H1 (cell line): Measurements from ENCODE around the gene MBD3L2B. TPM values are rescaled to one million over a fixed set of nuclear protein-coding genes. Genes with fewer than 3 reads are reported as not detected.

Experiments
- CTCF ChIA-PET: fragments of 300-600 bp; sonication (Branson Sonifier 250); formaldehyde crosslinking; loops from one replicate; lab custom pipeline; 2021; ENCODE audit not compliant: partially characterized antibody; lab: Charles Lee
- POLR2A ChIA-PET: fragments of 300-600 bp; sonication (Branson Sonifier 250); formaldehyde crosslinking; loops from one replicate; lab custom pipeline; 2021; ENCODE audit warnings: inconsistent platforms; ENCODE audit not compliant: partially characterized antibody; lab: Charles Lee
- DNase-seq, 2 experiments: peaks; one replicate each; pipeline versions ENCODE4 v3.0.0 to v3.0.0-alpha.2; 2010 to 2022; ENCODE audit warnings: low spot score in 2 of 2, low read depth in 1 of 2, mixed read lengths in 1 of 2
- FAIRE-seq: peaks from 2 replicates; lab custom pipeline; 2011; peaks lifted over from hg19 to GRCh38; lab: Jason Lieb, UNC
- H2AFZ ChIP-seq: 2 replicates; pipeline ENCODE4 v1.8.1; 2012; ENCODE audit warnings: low read length, inconsistent platforms
- H2AK5ac ChIP-seq: 2 replicates; pipeline ENCODE4 v1.6.1; 2013; ENCODE audit warnings: low read depth, low read length
- H2BK120ac ChIP-seq: replicated peaks from 2 replicates; pipeline ENCODE3; 2013; ENCODE audit warnings: low read depth, low read length, inconsistent platforms
- H2BK12ac ChIP-seq: 2 replicates; pipeline ENCODE4 v1.6.1; 2013; ENCODE audit warnings: low read depth, low read length
- H2BK15ac ChIP-seq: 2 replicates; pipeline ENCODE4 v1.6.1; 2013; ENCODE audit warnings: low read length
- H2BK20ac ChIP-seq: 2 replicates; pipeline ENCODE4 v1.6.1; 2013; ENCODE audit warnings: low read length
- H2BK5ac ChIP-seq: 2 replicates; pipeline ENCODE4 v1.6.1; 2013; ENCODE audit warnings: low read depth, low read length
- H3K14ac ChIP-seq: 2 replicates; pipeline ENCODE4 v1.6.1; 2013; ENCODE audit warnings: inconsistent platforms; ENCODE audit not compliant: insufficient read length
- H3K18ac ChIP-seq: 2 replicates; pipeline ENCODE4 v1.6.1; 2013; ENCODE audit warnings: low read length; ENCODE audit errors: extremely low read depth
- H3K23ac ChIP-seq: 2 replicates; pipeline ENCODE4 v1.6.1; 2013; ENCODE audit warnings: inconsistent platforms; ENCODE audit not compliant: insufficient read length
- H3K23me2 ChIP-seq: 2 replicates; pipeline ENCODE4 v1.6.1; 2013; ENCODE audit warnings: low read depth, low read length
- H3K27ac ChIP-seq: 2 replicates; pipeline ENCODE4 v1.6.1; 2011; ENCODE audit warnings: low read depth, low read length, inconsistent platforms
- H3K27me3 ChIP-seq, 4 experiments: replicated peaks in 1 of 4; 1 replicate in 1 of 4; 2 replicates in 3 of 4; pipeline versions ENCODE4 v1.6.1 to v1.8.1; 2011 to 2013; ENCODE audit warnings: low read length in 3 of 4, mild to moderate bottlenecking in 3 of 4, inconsistent platforms in 2 of 4, mixed read lengths in 2 of 4, moderate library complexity in 1 of 4; ENCODE audit not compliant: control insufficient read depth in 3 of 4, insufficient read depth in 3 of 4; ENCODE audit errors: extremely low read depth in 1 of 4
- H3K36me3 ChIP-seq, 4 experiments: 2 replicates each; pipeline versions ENCODE4 v1.6.1 to v1.8.1; 2011 to 2013; ENCODE audit warnings: mild to moderate bottlenecking in 4 of 4, low read length in 3 of 4, moderate library complexity in 2 of 4, control low read depth in 1 of 4, inconsistent platforms in 1 of 4; ENCODE audit not compliant: insufficient read depth in 4 of 4, control insufficient read depth in 2 of 4
- H3K4ac ChIP-seq: replicated peaks from 2 replicates; pipeline ENCODE3; 2013; ENCODE audit warnings: low read length, low read depth, mixed read lengths, inconsistent platforms; ENCODE audit not compliant: insufficient read length
- H3K4me1 ChIP-seq, 4 experiments: replicated peaks in 1 of 4; 1 replicate in 1 of 4; 2 replicates in 3 of 4; pipeline versions ENCODE4 v1.6.1 to v1.8.1; 2011 to 2013; ENCODE audit warnings: low read length in 3 of 4, inconsistent platforms in 2 of 4, mixed read lengths in 1 of 4; ENCODE audit not compliant: insufficient read depth in 4 of 4, control insufficient read depth in 3 of 4
- H3K4me2 ChIP-seq, 2 experiments: 2 replicates each; pipeline versions ENCODE4 v1.6.1 to v1.8.1; 2011 to 2013; ENCODE audit warnings: low read depth in 2 of 2, low read length in 2 of 2, control low read depth in 1 of 2, inconsistent platforms in 1 of 2, mild to moderate bottlenecking in 1 of 2; ENCODE audit not compliant: insufficient read depth in 1 of 2
- H3K4me3 ChIP-seq, 4 experiments: fragments of 200-600, 300-600 bp in 1 of 4; sonication (generic), shearing (Covaris generic), sonication (Bioruptor Twin) in 1 of 4; 2 replicates each; pipeline versions ENCODE4 v1.5.1 to v1.8.1; 2011 to 2016; ENCODE audit warnings: low read length in 4 of 4, low read depth in 3 of 4, control low read depth in 2 of 4, inconsistent platforms in 2 of 4, mild to moderate bottlenecking in 2 of 4, mixed read lengths in 1 of 4, moderate library complexity in 1 of 4; ENCODE audit not compliant: insufficient read depth in 2 of 4; ENCODE audit errors: extremely low read depth in 1 of 4
- H3K56ac ChIP-seq: replicated peaks from 2 replicates; pipeline ENCODE3; 2013; ENCODE audit warnings: low read depth, mild to moderate bottlenecking, mixed read lengths, low read length, inconsistent platforms; ENCODE audit not compliant: insufficient read length
- H3K79me1 ChIP-seq: 2 replicates; pipeline ENCODE4 v1.6.1; 2013; ENCODE audit warnings: low read depth, low read length, control low read depth
- H3K79me2 ChIP-seq, 2 experiments: 2 replicates each; pipeline versions ENCODE4 v1.6.1 to v1.8.1; 2012 to 2013; ENCODE audit warnings: low read length in 2 of 2, mild to moderate bottlenecking in 2 of 2, inconsistent platforms in 1 of 2; ENCODE audit not compliant: insufficient read depth in 2 of 2, control insufficient read depth in 1 of 2
- H3K9ac ChIP-seq, 4 experiments: replicated peaks in 1 of 4; 1 replicate in 1 of 4; 2 replicates in 3 of 4; pipeline versions ENCODE4 v1.6.1 to v1.8.1; 2011 to 2013; ENCODE audit warnings: low read depth in 3 of 4, low read length in 3 of 4, control low read depth in 2 of 4, mild to moderate bottlenecking in 2 of 4, moderate library complexity in 2 of 4, inconsistent platforms in 1 of 4; ENCODE audit errors: extremely low read depth in 1 of 4
- H3K9me3 ChIP-seq, 2 experiments: 2 replicates each; pipeline versions ENCODE4 v1.6.1 to v1.8.1; 2012 to 2013; ENCODE audit warnings: mild to moderate bottlenecking in 2 of 2, moderate library complexity in 2 of 2, control low read depth in 1 of 2, inconsistent platforms in 1 of 2, low read depth in 1 of 2, low read length in 1 of 2, mixed read lengths in 1 of 2; ENCODE audit not compliant: insufficient read depth in 2 of 2
- H4K20me1 ChIP-seq, 2 experiments: replicated peaks in 1 of 2; 2 replicates each; pipeline versions ENCODE3 to v1.8.1; 2011 to 2013; ENCODE audit warnings: inconsistent platforms in 2 of 2, low read length in 2 of 2, mild to moderate bottlenecking in 1 of 2; ENCODE audit not compliant: insufficient read depth in 2 of 2, control insufficient read depth in 1 of 2
- H4K5ac ChIP-seq: 2 replicates; pipeline ENCODE4 v1.6.1; 2013; ENCODE audit warnings: low read length, low read depth, mixed read lengths, inconsistent platforms; ENCODE audit not compliant: insufficient read length
- H4K8ac ChIP-seq: 2 replicates; pipeline ENCODE4 v1.8.0; 2013; ENCODE audit warnings: mild to moderate bottlenecking, moderate library complexity, low read length, inconsistent platforms; ENCODE audit not compliant: insufficient read depth; ENCODE audit errors: extremely low read depth
- H4K91ac ChIP-seq: replicated peaks from 2 replicates; pipeline ENCODE3; 2013; ENCODE audit warnings: low read length, mixed read lengths, inconsistent platforms; ENCODE audit not compliant: insufficient read length
- GTF2F1 ChIP-seq: IDR thresholded peaks from 2 replicates; pipeline ENCODE4 v1.6.1; 2012; ENCODE audit warnings: low read depth, low read length, improper control_type of control experiment, borderline replicate concordance
- HDAC2 ChIP-seq, 2 experiments: fragments of 300-600 bp in 1 of 2; sonication (generic) in 1 of 2; IDR thresholded peaks; 2 replicates each; pipeline ENCODE4 v1.6.1; 2011 to 2012; ENCODE audit warnings: low read depth in 2 of 2, low read length in 2 of 2, mild to moderate bottlenecking in 2 of 2, moderate library complexity in 2 of 2, borderline replicate concordance in 1 of 2, inconsistent platforms in 1 of 2
- KDM4A ChIP-seq: IDR thresholded peaks from one replicate; pipeline ENCODE4 v1.7.1; 2012; ENCODE audit warnings: low read depth, mild to moderate bottlenecking, moderate library complexity, low read length, inconsistent platforms; ENCODE audit not compliant: severe bottlenecking
- POU5F1 ChIP-seq: IDR thresholded peaks from 2 replicates; pipeline ENCODE4 v1.6.1; 2011; ENCODE audit warnings: low read depth, mild to moderate bottlenecking, low read length, moderate library complexity
- RAD21 ChIP-seq, 2 experiments: IDR thresholded peaks in 1 of 2; conservative IDR thresholded peaks in 1 of 2; 2 replicates each; pipeline ENCODE4 v1.6.1; 2011; ENCODE audit warnings: low read depth in 2 of 2, low read length in 2 of 2, improper control_type of control experiment in 1 of 2, inconsistent platforms in 1 of 2, mild to moderate bottlenecking in 1 of 2, moderate library complexity in 1 of 2
- SAP30 ChIP-seq: fragments of 300-600 bp; sonication (generic); IDR thresholded peaks from 2 replicates; pipeline ENCODE4 v1.7.1; 2012; ENCODE audit warnings: low read length, moderate library complexity, mild to moderate bottlenecking, inconsistent platforms; ENCODE audit not compliant: insufficient read depth, insufficient replicate concordance
- SP1 ChIP-seq: IDR thresholded peaks from 2 replicates; pipeline ENCODE4 v1.6.1; 2011; ENCODE audit warnings: low read depth, low read length
- SP2 ChIP-seq: IDR thresholded peaks from 2 replicates; pipeline ENCODE4 v1.6.1; 2012; ENCODE audit warnings: mild to moderate bottlenecking, low read length, inconsistent platforms
- TAF7 ChIP-seq: optimal IDR thresholded peaks from 2 replicates; pipeline ENCODE3; 2011; ENCODE audit warnings: low read depth, mild to moderate bottlenecking, inconsistent platforms, low read length, moderate library complexity, borderline replicate concordance
- WGBS, 2 experiments: shearing (Covaris generic) in 1 of 2; methylation state at CpG; one replicate each; pipeline versions ENCODE4 v1.1.6 to v1.1.7; 2013 to 2015; ENCODE audit warnings: low lambda C conversion rate in 2 of 2, mixed read lengths in 2 of 2, inconsistent platforms in 1 of 2, low coverage in 1 of 2, missing lambda C conversion rate in 1 of 2; ENCODE audit not compliant: insufficient replicate concordance in 2 of 2, insufficient coverage in 1 of 2, insufficient read length in 1 of 2; ENCODE audit errors: extremely low coverage in 1 of 2, missing lambda C conversion rate in 1 of 2; 5-methylcytosine and 5-hydroxymethylcytosine counted together
- polyA plus RNA-seq, 7 experiments: library from polyadenylated mRNA; depleted of rRNA in 3 of 7; stranded (reverse) in 5 of 7; unstranded in 2 of 7; fragments of >200 nt in 5 of 7; fragments of 200-250 nt in 2 of 7; gene quantifications; 1 replicate in 5 of 7; 2 replicates in 1 of 7; 4 replicates in 1 of 7; pipeline versions ENCODE4 v1.2.1 to v1.2.3, GENCODE V29; 2011 to 2013; ENCODE audit warnings: missing spikeins in 2 of 7, mixed read lengths in 2 of 7
- total RNA-seq: library from RNA; stranded (reverse); fragmentation: NEBNext Ultra II Directional; extraction: Animal tissue kit (Norgen Biotek cat#: 25700); gene quantifications from 2 replicates; pipeline ENCODE4 v1.2.1, GENCODE V29; 2021
- TF ChIP-seq, protein P1 (sequence below): IDR thresholded peaks from 2 replicates; pipeline ENCODE4 v1.6.1; 2012; ENCODE audit warnings: low read length, inconsistent platforms

Gene MBD3L2B
- total and polyA plus RNA-seq, 2 of the 8 experiments (the other 6 are each of a cell fraction or from before 2014, with no cell fraction given), result not detected

DNA sequence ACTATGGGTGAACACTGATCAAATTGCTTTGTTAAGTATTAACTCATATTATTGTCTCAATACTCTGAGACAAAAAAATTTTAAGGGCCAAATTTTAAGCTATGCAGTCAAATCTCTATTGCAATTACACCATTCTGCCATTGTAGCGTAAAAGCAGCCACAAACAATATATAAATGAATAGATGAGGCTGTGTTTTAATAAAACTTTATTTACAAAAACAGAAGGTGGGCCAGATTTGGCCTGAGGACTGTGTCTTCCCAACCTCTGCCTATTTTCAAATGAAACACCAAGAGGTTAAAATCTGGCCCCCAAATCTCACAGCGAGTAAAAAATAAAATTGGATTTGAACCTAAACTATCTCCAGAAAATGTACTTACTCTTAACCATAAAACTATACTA lies 51.7 kb downstream of the MBD3L2B start:
- Histone ChIP-seq H3K23ac (no peak overlapping the region), H3K27me3 (no peaks in the 10 kb centered on the region), H3K9me3 (peaks cover 68 to 81% of the 10 kb centered on the region in 2 experiments), H2BK120ac (no peak overlapping the region), H3K23me2 (no peaks in the 10 kb centered on the region), H2BK12ac (no peak overlapping the region), H3K9ac (no peak overlapping the region), H3K4me1 (no peaks in the 10 kb centered on the region), H3K27ac (no peak overlapping the region), H4K5ac (no peak overlapping the region), H4K20me1 (no peaks in the 10 kb centered on the region), H3K36me3 (no peaks in the 10 kb centered on the region), H3K18ac (no peak overlapping the region), H2BK5ac (no peak overlapping the region), H3K79me1 (no peaks in the 10 kb centered on the region), H3K4me3 (no peak overlapping the region), H4K8ac (no peak overlapping the region), H2AFZ (no peak overlapping the region), H2BK20ac (no peak overlapping the region), H2BK15ac (no peak overlapping the region), H3K56ac (no peak overlapping the region), H3K79me2 (no peaks in the 10 kb centered on the region), H3K4me2 (no peak overlapping the region), H4K91ac (no peak overlapping the region), H2AK5ac (no peak overlapping the region), H3K4ac (no peak overlapping the region), H3K14ac (no peak overlapping the region)
- DNase-seq (no peak), FAIRE-seq (no peak)
- CTCF ChIA-PET, result no interaction called here
- TF ChIP-seq, protein P1, sequence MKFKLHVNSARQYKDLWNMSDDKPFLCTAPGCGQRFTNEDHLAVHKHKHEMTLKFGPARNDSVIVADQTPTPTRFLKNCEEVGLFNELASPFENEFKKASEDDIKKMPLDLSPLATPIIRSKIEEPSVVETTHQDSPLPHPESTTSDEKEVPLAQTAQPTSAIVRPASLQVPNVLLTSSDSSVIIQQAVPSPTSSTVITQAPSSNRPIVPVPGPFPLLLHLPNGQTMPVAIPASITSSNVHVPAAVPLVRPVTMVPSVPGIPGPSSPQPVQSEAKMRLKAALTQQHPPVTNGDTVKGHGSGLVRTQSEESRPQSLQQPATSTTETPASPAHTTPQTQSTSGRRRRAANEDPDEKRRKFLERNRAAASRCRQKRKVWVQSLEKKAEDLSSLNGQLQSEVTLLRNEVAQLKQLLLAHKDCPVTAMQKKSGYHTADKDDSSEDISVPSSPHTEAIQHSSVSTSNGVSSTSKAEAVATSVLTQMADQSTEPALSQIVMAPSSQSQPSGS, result no peak
- no peak for TF ChIP-seq GTF2F1
- TF ChIP-seq SAP30, result no peak
- no peak for TF ChIP-seq HDAC2 (IDR thresholded peaks at IDR 0.05; ENCODE audit: borderline replicate concordance in 1 of 2, low read depth in 2 of 2, low read length in 2 of 2)
- TF ChIP-seq SP2, result no peak
- TF ChIP-seq SP1, result no peak
- no peak for TF ChIP-seq POU5F1
- no peak for TF ChIP-seq TAF7
- TF ChIP-seq RAD21 (IDR thresholded peaks at IDR 0.05 in 1 of 2, conservative IDR thresholded peaks at IDR 0.05 in 1 of 2; ENCODE audit: low read depth in 2 of 2, low read length in 2 of 2), result no peak
- TF ChIP-seq KDM4A, result no peak
- 56% methylated on average over 2 of the region's 2 CpGs; no CpG with 5 or more reads in 1 of the 2 experiments for WGBS, 2 experiments
- POLR2A ChIA-PET, result no interaction called here
